ENCODE measurements around the gene HLA-DMB.

DNA sequence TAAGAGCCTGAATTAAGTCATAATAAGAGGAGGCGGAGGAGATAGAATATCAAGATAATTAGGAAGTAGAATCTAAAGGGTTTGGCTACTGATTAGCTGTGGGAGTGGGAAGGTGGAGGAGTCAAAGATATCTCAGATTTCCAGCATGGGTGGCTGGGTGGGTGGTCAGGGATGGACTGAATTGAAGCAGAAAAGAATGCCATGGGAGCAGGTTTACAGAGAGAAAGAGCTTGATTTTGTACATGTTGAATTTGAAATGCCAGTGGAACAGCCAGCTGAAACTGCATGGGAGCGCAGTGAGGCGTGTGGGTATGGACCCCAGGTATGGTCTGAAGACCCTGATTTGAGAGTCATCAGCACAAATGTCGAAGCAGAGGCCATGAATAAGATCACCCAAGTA lies 13.4 kb upstream of the HLA-DMB start:
- TF ChIP-seq, protein P1, sequence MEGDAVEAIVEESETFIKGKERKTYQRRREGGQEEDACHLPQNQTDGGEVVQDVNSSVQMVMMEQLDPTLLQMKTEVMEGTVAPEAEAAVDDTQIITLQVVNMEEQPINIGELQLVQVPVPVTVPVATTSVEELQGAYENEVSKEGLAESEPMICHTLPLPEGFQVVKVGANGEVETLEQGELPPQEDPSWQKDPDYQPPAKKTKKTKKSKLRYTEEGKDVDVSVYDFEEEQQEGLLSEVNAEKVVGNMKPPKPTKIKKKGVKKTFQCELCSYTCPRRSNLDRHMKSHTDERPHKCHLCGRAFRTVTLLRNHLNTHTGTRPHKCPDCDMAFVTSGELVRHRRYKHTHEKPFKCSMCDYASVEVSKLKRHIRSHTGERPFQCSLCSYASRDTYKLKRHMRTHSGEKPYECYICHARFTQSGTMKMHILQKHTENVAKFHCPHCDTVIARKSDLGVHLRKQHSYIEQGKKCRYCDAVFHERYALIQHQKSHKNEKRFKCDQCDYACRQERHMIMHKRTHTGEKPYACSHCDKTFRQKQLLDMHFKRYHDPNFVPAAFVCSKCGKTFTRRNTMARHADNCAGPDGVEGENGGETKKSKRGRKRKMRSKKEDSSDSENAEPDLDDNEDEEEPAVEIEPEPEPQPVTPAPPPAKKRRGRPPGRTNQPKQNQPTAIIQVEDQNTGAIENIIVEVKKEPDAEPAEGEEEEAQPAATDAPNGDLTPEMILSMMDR (IDR thresholded peaks at IDR 0.05; ENCODE audit: poor library complexity, severe bottlenecking), result no peak
- TF ChIP-seq RAD21 (conservative IDR thresholded peaks at IDR 0.05) (no peak), TAF1 (IDR thresholded peaks at IDR 0.05; ENCODE audit: low read depth) (no peak), EZH2 (IDR thresholded peaks at IDR 0.05; ENCODE audit: borderline replicate concordance, insufficient read depth, low read length, poor library complexity, severe bottlenecking) (no peak), POLR2AphosphoS5 (IDR thresholded peaks at IDR 0.05) (no peak), SMC3 (conservative IDR thresholded peaks at IDR 0.05; ENCODE audit: poor library complexity) (no peak), MXI1 (conservative IDR thresholded peaks at IDR 0.05; ENCODE audit: poor library complexity, severe bottlenecking) (no peak), EP300 (conservative IDR thresholded peaks at IDR 0.05; ENCODE audit: poor library complexity, severe bottlenecking) (no peak)
- TF ChIP-seq, protein P2, sequence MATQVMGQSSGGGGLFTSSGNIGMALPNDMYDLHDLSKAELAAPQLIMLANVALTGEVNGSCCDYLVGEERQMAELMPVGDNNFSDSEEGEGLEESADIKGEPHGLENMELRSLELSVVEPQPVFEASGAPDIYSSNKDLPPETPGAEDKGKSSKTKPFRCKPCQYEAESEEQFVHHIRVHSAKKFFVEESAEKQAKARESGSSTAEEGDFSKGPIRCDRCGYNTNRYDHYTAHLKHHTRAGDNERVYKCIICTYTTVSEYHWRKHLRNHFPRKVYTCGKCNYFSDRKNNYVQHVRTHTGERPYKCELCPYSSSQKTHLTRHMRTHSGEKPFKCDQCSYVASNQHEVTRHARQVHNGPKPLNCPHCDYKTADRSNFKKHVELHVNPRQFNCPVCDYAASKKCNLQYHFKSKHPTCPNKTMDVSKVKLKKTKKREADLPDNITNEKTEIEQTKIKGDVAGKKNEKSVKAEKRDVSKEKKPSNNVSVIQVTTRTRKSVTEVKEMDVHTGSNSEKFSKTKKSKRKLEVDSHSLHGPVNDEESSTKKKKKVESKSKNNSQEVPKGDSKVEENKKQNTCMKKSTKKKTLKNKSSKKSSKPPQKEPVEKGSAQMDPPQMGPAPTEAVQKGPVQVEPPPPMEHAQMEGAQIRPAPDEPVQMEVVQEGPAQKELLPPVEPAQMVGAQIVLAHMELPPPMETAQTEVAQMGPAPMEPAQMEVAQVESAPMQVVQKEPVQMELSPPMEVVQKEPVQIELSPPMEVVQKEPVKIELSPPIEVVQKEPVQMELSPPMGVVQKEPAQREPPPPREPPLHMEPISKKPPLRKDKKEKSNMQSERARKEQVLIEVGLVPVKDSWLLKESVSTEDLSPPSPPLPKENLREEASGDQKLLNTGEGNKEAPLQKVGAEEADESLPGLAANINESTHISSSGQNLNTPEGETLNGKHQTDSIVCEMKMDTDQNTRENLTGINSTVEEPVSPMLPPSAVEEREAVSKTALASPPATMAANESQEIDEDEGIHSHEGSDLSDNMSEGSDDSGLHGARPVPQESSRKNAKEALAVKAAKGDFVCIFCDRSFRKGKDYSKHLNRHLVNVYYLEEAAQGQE (IDR thresholded peaks at IDR 0.05; ENCODE audit: borderline replicate concordance), result no peak
